ENCODE results near the gene AGMAT.

GRCh38 chr1:15531003-15531402, 53.8 kb downstream of the AGMAT start:
- TF ChIP-seq, protein P1, sequence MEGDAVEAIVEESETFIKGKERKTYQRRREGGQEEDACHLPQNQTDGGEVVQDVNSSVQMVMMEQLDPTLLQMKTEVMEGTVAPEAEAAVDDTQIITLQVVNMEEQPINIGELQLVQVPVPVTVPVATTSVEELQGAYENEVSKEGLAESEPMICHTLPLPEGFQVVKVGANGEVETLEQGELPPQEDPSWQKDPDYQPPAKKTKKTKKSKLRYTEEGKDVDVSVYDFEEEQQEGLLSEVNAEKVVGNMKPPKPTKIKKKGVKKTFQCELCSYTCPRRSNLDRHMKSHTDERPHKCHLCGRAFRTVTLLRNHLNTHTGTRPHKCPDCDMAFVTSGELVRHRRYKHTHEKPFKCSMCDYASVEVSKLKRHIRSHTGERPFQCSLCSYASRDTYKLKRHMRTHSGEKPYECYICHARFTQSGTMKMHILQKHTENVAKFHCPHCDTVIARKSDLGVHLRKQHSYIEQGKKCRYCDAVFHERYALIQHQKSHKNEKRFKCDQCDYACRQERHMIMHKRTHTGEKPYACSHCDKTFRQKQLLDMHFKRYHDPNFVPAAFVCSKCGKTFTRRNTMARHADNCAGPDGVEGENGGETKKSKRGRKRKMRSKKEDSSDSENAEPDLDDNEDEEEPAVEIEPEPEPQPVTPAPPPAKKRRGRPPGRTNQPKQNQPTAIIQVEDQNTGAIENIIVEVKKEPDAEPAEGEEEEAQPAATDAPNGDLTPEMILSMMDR (IDR thresholded peaks at IDR 0.05): no peak
- TF ChIP-seq RCOR1 (IDR thresholded peaks at IDR 0.05; ENCODE audit: low read depth, low read length): no peak
- no peak for TF ChIP-seq SMC3 (IDR thresholded peaks at IDR 0.05)
- TF ChIP-seq, protein P2, sequence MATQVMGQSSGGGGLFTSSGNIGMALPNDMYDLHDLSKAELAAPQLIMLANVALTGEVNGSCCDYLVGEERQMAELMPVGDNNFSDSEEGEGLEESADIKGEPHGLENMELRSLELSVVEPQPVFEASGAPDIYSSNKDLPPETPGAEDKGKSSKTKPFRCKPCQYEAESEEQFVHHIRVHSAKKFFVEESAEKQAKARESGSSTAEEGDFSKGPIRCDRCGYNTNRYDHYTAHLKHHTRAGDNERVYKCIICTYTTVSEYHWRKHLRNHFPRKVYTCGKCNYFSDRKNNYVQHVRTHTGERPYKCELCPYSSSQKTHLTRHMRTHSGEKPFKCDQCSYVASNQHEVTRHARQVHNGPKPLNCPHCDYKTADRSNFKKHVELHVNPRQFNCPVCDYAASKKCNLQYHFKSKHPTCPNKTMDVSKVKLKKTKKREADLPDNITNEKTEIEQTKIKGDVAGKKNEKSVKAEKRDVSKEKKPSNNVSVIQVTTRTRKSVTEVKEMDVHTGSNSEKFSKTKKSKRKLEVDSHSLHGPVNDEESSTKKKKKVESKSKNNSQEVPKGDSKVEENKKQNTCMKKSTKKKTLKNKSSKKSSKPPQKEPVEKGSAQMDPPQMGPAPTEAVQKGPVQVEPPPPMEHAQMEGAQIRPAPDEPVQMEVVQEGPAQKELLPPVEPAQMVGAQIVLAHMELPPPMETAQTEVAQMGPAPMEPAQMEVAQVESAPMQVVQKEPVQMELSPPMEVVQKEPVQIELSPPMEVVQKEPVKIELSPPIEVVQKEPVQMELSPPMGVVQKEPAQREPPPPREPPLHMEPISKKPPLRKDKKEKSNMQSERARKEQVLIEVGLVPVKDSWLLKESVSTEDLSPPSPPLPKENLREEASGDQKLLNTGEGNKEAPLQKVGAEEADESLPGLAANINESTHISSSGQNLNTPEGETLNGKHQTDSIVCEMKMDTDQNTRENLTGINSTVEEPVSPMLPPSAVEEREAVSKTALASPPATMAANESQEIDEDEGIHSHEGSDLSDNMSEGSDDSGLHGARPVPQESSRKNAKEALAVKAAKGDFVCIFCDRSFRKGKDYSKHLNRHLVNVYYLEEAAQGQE (IDR thresholded peaks at IDR 0.05): no peak
- no peak for TF ChIP-seq HOXA7 (CRISPR knock-in tag; IDR thresholded peaks at IDR 0.05)
- no peak for TF ChIP-seq CEBPB (IDR thresholded peaks at IDR 0.05)
- TF ChIP-seq POLR2A (IDR thresholded peaks at IDR 0.05; ENCODE audit: low read length): no peak
- no peak for TF ChIP-seq EP300 (IDR thresholded peaks at IDR 0.05)
- no peak for TF ChIP-seq BHLHE40 (IDR thresholded peaks at IDR 0.05; ENCODE audit: low read depth, low read length)
- TF ChIP-seq NPAS2 (CRISPR knock-in tag; IDR thresholded peaks at IDR 0.05; ENCODE audit: borderline replicate concordance): no peak
- no peak for TF ChIP-seq MYC (IDR thresholded peaks at IDR 0.05; ENCODE audit: borderline replicate concordance, low read length)
- TF ChIP-seq, protein P3, sequence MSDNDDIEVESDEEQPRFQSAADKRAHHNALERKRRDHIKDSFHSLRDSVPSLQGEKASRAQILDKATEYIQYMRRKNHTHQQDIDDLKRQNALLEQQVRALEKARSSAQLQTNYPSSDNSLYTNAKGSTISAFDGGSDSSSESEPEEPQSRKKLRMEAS (IDR thresholded peaks at IDR 0.05): no peak
- no peak for TF ChIP-seq MAFK (IDR thresholded peaks at IDR 0.05; ENCODE audit: partially characterized antibody)
